Vagina (tissue), 2 donors: Measurements from ENCODE around the gene TIMP2.

Source experiments
- POLR2AphosphoS5 ChIP-seq, 2 donors: sonication (generic); formaldehyde crosslinking; IDR thresholded peaks; one replicate each; pipeline ENCODE4 v1.9.0; 2017; ENCODE audit warnings: antibody characterized with exemption in 2 of 2, mild to moderate bottlenecking in 2 of 2, low read depth in 1 of 2; ENCODE audit not compliant: insufficient read depth in 1 of 2
- TF ChIP-seq, protein P1 (sequence below), 3 experiments: fragments of 450-650 bp in 2 of 3; fragments of 200-600 bp in 1 of 3; sonication (generic) in 1 of 3; IDR thresholded peaks; one replicate each; pipeline ENCODE4 v1.5.1; 2017 to 2019; ENCODE audit warnings: antibody characterized with exemption in 3 of 3, mild to moderate bottlenecking in 2 of 3, moderate library complexity in 2 of 3

DNA sequence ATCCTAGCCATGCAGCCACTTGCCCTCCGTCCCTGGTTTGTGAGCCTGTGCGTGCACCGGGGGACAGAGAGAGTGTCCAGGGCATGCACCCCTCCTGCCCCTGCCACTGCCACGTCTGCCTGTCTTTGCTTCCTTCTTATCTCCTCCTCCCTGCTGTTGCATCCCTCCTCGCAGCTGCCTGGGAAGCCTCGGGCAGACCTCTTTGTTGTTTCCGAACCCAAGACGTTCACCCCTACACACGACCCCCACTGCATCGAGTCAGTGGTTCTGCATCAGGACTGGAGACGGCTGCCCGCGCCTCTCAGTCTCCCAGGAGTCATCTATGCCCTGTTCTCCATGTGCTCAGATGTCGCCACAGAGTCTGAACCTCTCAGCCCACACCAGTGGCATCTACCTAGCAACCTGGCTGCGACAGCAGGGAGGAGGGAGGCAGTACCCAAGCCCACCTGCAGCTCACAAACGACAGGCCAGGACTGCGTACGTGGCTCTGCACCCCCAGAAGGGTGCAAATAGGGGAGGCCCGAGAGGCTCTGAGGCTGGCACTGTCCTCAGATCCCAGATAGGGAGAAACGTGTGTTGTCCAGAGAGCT, 5.2 kb downstream of the TIMP2 start:
- TF ChIP-seq, protein P1, sequence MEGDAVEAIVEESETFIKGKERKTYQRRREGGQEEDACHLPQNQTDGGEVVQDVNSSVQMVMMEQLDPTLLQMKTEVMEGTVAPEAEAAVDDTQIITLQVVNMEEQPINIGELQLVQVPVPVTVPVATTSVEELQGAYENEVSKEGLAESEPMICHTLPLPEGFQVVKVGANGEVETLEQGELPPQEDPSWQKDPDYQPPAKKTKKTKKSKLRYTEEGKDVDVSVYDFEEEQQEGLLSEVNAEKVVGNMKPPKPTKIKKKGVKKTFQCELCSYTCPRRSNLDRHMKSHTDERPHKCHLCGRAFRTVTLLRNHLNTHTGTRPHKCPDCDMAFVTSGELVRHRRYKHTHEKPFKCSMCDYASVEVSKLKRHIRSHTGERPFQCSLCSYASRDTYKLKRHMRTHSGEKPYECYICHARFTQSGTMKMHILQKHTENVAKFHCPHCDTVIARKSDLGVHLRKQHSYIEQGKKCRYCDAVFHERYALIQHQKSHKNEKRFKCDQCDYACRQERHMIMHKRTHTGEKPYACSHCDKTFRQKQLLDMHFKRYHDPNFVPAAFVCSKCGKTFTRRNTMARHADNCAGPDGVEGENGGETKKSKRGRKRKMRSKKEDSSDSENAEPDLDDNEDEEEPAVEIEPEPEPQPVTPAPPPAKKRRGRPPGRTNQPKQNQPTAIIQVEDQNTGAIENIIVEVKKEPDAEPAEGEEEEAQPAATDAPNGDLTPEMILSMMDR (IDR thresholded peaks at IDR 0.05) = no peak
- no peak for TF ChIP-seq POLR2AphosphoS5 (IDR thresholded peaks at IDR 0.05; ENCODE audit: insufficient read depth in 1 of 2, low read depth in 1 of 2)
